DOHH2 (cell line): ENCODE data around the gene ZNF772.

Experiments
- CTCF ChIP-seq: fragments of 200-600 bp; sonication (generic); IDR thresholded peaks from one replicate; pipeline ENCODE4 v1.5.1; 2014; ENCODE audit warnings: antibody characterized with exemption, mild to moderate bottlenecking, low read depth, low read length; ENCODE audit not compliant: poor library complexity, severe bottlenecking
- EZH2phosphoT487 ChIP-seq: fragments of 200-600 bp; sonication (generic); IDR thresholded peaks from 2 replicates; pipeline ENCODE4 v1.6.1; 2017; ENCODE audit warnings: borderline replicate concordance, mild to moderate bottlenecking, antibody characterized with exemption, low read length, moderate library complexity, mixed read lengths

- TF ChIP-seq CTCF (no peak), EZH2phosphoT487 (no peak)
Measured at GRCh38 chr19:57473646-57474045, 3.7 kb downstream of the ZNF772 start.
